Limb (tissue), 2 donors: ENCODE measurements around the gene ANKRD52.

ENCODE experiments used
- DNase-seq, 2 donors: peaks; one replicate each; pipeline ENCODE4 v3.0.0-alpha.2; 2016; ENCODE audit errors: extremely low spot score in 2 of 2

The ANKRD52 gene

DNA sequence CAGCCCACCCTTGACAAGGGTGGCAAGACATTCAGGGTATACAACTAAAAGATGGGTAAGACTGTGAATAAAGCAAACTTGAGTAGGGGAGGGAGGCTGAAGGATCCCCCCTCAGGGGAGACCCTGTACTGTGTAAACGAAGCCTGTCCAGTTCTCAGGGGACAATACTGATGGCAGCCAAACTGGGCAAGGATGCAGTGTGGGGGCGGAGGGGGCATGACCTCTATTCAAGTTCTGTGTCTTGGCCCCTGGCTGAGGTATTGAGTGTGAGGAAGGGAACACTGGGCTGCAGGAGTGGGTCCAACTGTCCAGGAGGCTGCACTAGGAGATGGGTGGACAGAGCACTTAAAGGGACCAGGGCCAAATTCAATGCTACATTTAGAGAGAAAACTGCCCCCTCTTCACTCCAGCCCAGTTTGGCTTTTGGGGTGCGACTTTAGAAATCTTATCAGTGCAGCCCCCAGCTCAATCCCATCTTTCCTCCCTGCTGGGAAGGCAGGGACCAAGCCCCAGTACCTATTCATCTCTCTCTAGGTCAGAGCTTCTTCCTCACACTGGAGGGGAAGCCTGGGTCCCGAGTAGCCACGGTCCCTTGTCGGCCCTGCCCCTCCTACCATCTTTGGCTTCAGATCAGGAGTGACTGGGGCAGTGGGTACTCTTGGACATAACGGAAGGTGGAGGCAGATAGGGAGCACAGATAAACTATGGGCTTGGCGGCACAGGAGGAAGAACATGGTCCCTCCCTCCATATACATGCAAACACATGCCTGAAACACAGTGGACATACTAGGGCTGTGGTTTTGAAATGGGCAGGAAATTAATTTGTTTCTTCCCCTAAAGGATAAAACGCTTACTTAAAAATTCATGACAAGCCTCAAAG is 16.5 kb downstream of the ANKRD52 start:
- no peak for DNase-seq

DNA sequence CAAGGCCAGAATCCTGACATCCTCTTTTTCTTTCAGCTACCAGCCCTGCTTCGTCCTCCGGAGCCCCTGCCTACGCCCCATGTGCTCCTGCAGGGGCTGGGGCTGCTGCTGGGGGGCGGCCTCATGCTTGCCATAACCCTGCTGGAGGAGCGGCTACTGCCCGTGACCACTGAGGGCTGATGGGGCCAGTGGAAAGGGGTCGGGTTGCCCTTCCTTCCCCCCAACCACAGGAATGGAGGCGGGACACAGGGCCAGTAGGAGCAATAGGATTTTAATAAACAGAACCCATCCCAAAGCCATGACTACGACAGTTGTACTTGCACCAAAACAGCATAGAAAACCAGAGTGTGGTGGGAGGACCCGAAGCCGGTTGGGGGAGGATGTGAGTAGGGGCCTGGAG is 20.6 kb downstream of the ANKRD52 start:
- no peak for DNase-seq

DNA sequence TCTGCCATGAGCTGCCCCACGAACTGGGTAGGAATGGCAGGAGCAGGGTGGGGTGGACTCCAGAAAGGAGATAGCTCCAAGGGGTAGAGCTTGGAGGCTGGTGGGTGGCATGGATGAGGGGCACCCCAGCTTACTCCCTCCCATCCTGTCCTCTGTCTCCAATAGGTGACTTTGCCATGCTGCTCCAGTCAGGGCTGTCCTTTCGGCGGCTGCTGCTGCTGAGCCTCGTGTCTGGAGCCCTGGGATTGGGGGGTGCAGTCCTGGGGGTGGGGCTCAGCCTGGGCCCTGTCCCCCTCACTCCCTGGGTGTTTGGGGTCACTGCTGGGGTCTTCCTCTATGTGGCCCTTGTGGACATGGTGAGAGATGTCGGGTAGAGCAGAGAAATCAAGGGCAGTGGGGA is 21.2 kb downstream of the ANKRD52 start:
- DNase-seq: no peak

DNA sequence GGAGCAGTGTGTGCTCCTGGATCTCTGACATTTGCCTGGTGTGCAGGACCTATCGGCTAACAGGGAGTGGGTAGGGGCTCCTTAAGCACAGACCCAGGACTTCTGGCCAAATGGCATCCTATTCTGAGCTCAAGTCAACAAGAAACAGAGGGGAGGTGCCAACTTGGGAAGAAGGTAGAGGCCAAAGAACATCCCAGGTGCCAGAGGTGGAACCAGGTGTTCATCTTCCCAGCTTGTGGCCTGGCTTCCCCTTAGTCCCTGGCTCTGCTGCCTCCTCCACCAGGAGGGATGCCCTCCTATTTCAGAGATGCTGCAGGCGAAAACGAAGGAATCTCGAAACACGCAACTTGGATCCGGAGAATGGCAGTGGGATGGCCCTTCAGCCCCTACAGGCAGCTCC is 22.1 kb downstream of the ANKRD52 start:
- DNase-seq: no peak

GRCh38 chr12:56234746-56235436 is 23.3 kb downstream of the ANKRD52 start:
- no peak for DNase-seq

- no peak for DNase-seq
Observed at GRCh38 chr12:56231184-56231582, 27.0 kb downstream of the ANKRD52 start.

DNA sequence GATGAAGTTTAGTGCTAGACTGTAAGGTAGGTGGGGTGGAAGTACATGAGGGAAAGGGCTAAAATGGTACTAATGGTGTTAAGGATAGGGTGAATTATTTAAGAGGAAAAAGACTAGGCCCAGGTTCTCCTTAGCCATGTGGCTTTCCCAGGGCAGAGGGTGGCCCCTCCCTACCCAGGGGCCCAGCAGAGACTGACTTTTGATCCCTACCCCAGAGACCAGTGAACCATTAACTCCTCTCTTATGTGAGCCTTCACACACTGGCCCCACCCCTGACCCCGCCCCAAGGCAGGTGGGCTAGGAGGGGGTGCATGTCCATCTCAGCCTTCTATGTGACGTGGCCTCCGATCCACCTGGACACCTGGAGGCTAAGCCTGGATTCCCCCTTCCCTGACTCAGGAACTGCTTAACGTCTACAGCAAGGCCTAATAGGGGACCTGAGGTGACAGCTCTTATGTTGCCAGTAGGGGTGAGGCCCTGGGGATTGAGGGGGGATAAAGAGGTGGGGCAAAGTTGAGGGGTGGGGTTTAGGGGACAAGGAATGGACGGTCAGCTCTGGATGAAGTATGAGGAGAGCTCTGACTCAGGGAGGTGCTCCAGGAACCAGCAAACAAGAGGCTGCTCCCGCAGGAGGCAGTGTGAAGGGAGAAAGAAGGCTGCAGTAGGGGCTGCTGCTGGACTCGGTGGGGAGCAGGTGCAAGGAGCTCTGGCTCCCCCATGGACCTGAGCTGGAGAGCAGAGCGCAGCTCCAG is 27.6 kb downstream of the ANKRD52 start:
- no peak for DNase-seq

GRCh38 chr12:56229916-56230431 is 28.2 kb downstream of the ANKRD52 start, which contains the start of gene SLC39A5:
SLC39A5 (plus strand) TSS chr12:56230051; CDS start chr12:56231275, 1,224 bp downstream.
- DNase-seq: no peak

GRCh38 chr12:56229082-56229481 is 29.1 kb downstream of the ANKRD52 start:
- DNase-seq: no peak

- no peak for DNase-seq
Observed at GRCh38 chr12:56224954-56225353, 33.2 kb downstream of the ANKRD52 start.

- peak; percentile 98 to 99 for DNase-seq
Observed at GRCh38 chr12:56224102-56224701, 34.0 kb downstream of the ANKRD52 start, which contains the start of gene NABP2. NABP2 (plus strand) TSS chr12:56224342; CDS start chr12:56224857, 515 bp downstream.

DNA sequence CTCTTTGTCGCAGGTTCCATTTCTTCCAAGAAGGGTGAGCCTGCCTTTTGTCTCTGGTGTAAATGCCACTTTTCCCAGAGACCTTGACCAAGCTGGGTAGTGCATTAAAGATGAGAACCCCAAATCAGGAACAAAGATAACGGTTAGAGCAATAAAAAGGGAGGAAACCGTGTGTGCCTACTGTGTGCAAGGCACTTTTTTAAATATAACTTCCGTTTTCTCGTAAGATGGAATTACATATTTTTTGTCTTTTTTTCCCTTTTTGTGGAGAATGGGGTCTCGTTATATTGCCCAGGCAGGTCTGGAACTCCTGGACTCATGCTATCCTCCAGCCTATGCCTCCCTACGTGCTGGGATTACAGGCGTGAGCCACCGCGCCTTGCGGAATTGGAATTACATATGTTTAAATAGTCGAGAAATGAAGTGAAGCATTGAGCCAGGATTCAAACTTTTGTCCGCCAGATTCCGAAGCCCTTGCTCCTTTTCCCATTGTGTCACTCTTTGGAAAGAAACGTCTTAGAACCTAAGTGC is 34.5 kb downstream of the ANKRD52 start:
- no peak for DNase-seq

DNA sequence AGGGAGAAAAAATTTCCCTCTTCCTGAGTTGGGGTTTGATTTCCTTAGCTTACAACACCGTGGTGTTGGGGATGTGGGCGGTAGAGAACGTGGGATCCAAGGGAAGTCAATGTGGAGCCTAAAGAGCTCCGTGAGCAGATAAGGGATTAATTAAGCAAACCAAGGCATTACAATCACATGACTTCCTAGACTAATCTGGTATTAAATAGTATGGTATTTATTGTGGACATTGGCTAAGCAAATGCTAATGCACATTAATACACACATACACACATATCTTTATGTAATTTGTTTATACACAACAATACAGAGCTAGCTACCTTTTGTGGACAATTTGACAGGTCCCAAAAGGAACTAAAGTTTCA is 35.7 kb downstream of the ANKRD52 start:
- DNase-seq: peak in 1 of 2 donors; percentile 1

DNA sequence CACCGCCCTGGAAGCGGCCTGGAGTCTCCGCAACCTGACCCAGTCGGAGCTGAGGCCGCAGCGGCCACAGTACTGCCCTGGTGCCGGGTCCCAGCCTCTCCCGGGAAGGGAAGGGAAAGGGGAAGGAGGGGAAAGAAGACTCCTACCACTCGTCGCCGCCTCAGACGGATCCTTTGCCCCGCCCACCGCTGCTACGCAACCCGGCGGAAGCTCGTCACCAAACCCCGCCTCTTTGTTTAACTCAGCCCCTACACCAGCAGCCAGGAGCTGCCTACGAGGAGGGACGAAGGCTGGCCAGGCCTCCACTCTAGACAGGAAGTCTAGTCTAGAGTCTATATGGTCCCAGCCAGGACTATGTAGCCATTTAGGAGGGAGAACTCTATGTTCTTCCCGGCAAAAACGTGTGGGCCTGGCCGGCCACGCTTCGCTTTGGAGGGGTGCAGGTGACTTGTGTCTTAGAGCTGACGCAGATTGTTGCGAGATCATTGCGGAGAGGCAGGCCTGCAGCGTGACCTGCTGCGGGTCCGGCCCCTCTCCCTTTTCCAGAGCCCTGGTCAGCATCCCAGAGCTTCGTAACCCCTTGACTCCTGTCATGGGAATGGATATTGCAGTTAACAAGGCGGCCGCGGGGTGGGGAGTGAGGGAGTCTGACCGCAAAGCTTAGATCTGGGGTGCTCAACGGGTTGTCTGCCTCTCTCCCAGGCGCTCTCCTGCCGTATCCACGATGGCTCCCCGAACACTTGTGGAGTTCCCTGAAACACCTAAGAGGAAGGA is 36.2 kb downstream of the ANKRD52 start, which contains the start of gene RNF41:
RNF41 (minus strand) TSS at position 166 of the 774 bp plus-strand sequence. CDS start 7,875 bp downstream, outside the sequence.
- DNase-seq: peak; percentile 98

GRCh38 chr12:56221232-56221756 is 36.9 kb downstream of the ANKRD52 start:
- peak; percentile 77 to 81 for DNase-seq

DNA sequence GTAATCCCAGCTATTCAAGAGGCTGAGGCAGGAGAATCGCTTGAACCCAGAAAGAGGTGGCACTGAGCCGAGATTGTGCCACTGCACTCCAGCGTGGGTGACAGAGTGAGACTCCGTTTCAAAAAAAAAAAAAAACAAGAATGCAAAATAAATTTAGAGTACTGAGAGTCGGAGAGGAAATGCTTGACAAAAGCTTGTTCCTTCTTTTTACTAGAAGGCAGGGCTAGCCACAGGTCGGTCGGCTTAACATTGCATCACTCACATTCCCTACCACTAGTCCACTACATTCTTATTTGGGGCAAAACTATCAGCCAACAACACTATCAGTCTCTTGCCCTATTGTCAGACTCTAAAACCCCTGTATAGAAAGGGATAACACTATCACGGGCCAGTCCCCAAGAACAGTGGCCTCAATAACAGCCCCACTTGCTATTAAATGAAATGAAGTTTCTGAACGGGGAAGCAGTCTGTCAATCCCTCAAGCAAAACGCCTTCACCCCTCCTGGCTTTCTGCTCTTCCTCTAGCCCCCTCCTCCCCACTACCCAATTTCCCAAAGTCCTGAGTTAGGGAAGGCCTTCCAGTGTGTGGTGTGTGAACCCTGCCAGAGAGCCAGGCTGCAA is 37.5 kb downstream of the ANKRD52 start:
- DNase-seq: no peak

GRCh38 chr12:56219840-56220239 is 38.3 kb downstream of the ANKRD52 start:
- no peak for DNase-seq

- no peak for DNase-seq
Observed at GRCh38 chr12:56216461-56216860, 41.7 kb downstream of the ANKRD52 start.

DNA sequence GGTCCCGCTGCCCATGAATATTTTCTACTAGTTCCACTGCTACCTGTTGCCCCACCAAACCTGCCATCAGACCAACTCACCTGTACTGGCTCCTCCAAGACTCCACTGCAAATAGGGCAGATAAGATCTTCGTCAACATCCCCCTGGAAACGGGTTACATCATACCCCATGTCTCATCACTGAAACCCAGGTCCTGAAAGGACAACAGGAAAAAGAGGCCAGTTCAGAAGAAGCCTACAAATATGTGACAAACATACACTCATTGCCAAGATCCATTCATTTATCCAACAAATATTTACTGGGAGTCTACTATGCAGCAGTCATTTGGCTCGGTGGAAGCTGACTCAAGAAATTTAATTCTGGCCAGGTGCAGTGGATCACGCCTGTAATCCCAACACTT is 44.3 kb downstream of the ANKRD52 start:
- DNase-seq: no peak
